ENCODE data around the gene RAD51B.

Gene RAD51B

DNA sequence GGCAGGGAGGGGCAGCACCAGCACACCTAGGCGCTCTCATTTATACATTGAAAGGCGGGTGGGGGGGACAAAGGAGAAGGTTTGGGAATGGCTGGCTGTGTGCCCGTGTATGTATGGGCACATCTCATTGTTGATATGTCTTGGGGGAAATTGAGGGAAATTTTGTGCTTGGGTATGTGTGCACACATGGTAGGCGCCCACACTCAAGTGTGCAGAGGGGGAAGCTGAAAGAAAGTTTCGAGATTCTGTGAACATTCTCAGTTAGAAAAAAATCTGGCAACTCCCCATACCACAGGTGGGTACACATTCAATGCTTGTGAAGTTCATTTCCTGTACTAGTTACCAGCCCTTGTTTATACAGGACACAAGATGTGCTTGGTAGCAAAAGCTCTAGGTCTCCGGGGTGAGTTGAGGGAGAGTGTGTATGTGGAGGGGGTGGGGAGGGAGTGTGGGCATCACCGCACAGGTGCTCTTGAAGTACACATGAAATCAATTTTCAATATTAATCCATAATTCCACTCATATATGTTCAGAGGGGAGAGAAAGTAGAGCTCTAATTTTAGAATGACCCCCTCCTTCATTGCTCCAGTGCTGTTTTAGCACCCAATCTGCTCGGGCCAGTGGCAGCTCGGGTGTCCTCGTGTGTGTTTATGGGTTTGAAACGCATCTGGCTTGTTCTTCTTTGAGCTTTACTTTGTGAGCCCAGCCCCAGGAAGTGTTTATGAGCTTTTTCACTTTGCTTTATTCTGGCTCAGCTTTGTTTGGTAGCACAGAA, 687.3 kb downstream of the RAD51B start:
- DNase-seq: peak; percentile 36

DNA sequence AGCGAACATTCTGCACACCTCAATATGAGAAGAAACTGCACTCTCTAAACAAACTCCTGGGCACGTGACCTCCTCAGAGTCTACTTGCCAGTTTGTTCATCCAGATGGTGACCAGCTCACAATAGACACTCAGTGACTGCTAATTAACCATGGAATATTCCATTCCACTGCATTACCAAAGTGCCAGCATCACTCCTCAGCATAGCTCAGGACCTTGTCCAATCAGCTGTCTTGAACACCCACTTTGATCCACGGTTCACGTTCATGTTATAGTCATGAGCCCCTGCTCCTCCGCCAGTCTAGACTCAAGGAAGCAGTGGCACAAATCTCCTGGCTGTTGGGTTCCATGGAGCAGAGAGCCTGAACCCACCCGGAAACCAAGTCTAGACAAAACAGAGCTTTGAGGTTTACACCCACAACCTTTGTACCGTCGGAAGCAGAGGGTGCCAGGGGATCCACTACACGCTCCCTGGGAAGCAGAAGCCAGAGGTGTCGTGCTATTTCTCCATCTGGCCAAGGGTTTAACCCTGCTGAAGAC, 688.0 kb downstream of the RAD51B start:
- peak; percentile 58 for DNase-seq

- DNase-seq: no peak
These were observed 689.0 kb downstream of the RAD51B start for GRCh38 chr14:68508581-68508980.

GRCh38 chr14:68509188-68509983, 689.8 kb downstream of the RAD51B start:
- DNase-seq: no peak

- no peak for DNase-seq
These were observed 690.9 kb downstream of the RAD51B start for GRCh38 chr14:68510201-68511128.

GRCh38 chr14:68511129-68512047, 691.8 kb downstream of the RAD51B start:
- no peak for DNase-seq

- DNase-seq: no peak
These were observed 692.5 kb downstream of the RAD51B start for GRCh38 chr14:68512088-68512487.

- no peak for DNase-seq
These were observed 693.6 kb downstream of the RAD51B start for GRCh38 chr14:68513137-68513536.

- DNase-seq: no peak
These were observed 694.4 kb downstream of the RAD51B start for GRCh38 chr14:68513838-68514607.

- no peak for DNase-seq
These were observed 695.1 kb downstream of the RAD51B start for GRCh38 chr14:68514608-68515194.

DNA sequence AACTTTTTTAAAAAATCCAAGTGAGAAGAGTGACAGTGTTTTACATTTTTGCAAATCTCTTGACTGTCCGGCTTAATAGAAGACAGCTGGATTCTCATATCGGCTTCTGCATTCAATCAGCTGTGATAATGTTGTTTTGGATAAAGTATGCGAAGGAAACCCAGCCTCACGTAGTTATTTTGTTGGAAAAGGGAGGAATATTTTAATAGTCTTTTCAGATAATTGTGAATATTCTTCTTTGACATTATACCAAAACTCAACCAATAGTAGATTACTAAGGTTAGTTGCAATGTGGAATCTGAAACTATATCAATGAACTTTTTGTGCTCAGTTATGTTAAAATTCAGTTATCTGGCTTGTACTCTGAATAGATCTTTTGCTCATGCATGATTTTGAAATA, 696.8 kb downstream of the RAD51B start:
- no peak for DNase-seq

DNA sequence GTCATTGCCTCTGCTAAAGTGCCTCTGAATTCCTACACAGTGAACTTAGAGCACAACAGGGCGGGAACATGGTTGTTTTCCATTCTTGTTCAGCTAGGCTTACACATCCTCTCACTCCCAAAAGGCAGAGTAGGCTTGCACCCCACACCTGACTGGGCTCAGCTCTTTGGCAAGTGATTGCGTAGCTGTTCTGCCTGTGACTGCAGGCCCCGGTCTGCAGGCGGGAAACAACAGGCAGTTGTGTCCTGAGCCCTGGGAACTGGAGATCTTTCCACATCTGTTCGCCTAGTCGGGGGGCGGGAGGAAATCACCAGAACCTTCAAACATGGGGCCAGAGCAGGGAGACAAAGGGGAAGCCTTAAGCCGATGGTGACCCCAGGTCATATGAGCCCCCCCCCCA, 698.6 kb downstream of the RAD51B start:
- no peak for DNase-seq

DNA sequence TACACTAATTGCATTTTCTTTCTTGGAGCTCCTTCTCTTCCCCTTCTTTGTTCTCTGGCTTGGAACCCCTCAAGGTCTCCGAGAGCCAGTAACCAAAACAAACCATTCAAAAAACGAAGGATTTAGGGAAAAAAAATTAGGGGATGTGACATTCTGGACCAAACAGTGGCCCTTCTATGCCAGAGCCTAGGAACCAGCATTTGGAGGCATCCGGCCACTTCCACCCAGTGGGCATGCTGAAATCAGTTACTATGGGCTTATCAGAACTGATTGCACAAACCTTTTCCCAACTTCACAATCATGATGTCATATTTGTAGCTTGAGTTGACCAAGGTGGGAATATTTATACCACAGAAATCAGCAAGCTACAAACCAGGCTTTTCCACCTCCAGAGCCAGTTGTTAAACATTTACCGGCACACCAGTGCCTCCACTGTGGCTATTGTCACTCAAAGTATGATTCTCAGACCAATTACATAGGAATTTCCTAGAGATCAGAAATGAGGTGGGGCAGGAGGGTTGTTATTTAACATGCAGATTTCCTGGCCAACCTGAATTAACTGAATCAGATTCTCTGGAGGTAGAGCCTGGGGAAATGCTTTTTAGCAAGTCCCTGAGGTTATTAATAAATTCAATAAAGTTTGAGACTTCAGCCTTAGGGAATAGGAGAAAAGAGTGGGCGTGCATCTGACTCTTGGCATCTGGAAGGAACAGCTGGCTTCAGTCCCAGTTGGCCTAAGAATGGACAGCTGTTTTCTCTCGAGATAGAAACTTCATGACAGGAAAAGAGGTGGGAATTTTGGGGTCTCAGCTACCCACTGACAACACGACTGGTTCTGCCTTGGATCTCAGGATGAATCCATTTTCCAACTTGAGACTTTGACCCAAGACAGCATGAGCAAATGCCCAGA, 699.4 kb downstream of the RAD51B start:
- no peak for DNase-seq

DNA sequence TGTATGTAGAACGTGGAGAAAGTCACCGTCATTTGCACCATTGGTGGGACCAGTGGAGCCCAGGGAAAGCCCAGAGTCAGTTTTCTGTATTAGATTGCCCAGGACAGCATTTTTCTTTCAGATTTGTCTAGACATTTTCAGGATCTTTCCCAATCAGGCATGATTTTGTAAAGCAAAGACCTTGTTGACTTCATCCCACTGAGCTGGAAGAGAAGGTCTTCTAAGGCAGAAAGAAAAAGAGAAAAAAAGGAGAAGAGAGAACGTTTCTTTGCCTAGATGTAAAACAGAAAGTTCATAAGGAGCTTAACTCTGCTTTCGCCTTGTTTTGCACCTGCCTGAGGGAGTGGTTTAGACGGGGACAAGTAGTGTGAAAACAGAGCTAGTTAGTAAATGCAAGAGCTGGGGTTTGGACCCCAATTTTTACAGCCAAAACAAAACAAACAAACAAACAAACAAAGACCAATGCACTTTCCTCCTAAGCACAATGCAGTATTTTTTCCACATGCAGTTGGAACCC, 700.1 kb downstream of the RAD51B start:
- DNase-seq: no peak

GRCh38 chr14:68520637-68521556, 701.3 kb downstream of the RAD51B start:
- no peak for DNase-seq

DNA sequence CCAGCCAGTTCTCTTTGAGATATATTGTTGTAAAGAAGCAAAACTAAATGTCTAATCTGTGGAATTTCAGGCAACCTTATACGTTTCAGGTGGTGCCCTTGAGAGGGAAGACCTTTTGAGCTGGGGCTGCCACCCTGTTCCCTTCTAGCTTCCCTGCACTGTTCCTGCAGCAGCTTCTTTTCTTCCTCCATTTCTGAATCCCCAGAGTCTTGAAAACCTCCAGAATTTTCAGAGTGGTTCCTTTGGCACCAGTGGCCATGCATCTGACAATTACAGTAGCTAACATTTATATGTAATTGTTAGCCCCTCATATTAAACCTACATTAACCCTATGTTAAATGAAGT, 702.0 kb downstream of the RAD51B start:
- no peak for DNase-seq

DNA sequence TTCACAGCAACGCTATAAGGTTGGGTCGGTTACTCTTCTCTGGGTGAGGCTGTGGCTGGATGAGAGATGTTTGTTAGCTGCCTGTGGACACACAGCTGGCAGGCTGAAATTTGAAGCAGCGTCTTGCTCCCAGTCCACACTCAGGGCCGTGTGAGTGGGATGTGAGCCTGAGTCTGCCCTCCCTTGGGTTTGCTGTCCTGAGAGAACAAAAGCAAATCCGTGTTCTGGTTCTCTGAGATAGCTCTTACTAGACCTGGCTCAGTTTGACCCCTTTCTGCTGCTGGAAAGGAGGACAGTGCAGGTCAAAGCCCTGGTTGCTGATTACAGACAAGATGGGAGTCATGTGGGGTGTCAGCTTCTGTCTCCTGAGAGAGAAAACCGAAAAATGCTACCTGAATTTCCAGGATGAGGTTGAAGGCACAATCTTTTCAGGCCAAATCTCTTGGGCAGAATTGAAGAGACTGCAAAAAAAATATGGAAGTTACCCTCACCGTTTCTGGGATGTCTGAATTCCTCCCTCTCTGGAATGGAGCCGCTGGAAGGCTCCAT, 702.5 kb downstream of the RAD51B start:
- DNase-seq: no peak
